ENCODE measurements around the gene TXNDC15.

DNA sequence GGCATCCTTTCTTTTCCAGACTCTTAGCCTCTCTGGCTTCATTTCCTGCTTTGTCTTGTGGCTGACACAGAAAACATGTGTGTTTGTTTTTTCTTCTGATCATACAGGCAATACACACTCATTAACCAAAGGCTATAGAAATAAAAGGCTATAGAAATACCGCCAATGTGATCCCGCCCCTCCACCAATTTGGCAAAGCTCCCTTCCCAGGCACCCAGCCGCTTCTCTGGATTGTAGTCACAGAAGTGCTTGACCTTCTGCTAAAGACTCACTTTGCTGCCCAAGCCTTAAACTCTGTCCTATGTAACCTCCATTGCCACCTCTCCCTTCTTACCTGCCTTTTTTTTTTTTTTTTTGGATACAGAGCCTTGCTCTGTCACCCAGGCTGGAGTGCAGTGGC lies 5.3 kb downstream of the TXNDC15 start:
- no peak for TF ChIP-seq EZH2 (IDR thresholded peaks at IDR 0.05; ENCODE audit: low read depth)
- TF ChIP-seq, protein P1, sequence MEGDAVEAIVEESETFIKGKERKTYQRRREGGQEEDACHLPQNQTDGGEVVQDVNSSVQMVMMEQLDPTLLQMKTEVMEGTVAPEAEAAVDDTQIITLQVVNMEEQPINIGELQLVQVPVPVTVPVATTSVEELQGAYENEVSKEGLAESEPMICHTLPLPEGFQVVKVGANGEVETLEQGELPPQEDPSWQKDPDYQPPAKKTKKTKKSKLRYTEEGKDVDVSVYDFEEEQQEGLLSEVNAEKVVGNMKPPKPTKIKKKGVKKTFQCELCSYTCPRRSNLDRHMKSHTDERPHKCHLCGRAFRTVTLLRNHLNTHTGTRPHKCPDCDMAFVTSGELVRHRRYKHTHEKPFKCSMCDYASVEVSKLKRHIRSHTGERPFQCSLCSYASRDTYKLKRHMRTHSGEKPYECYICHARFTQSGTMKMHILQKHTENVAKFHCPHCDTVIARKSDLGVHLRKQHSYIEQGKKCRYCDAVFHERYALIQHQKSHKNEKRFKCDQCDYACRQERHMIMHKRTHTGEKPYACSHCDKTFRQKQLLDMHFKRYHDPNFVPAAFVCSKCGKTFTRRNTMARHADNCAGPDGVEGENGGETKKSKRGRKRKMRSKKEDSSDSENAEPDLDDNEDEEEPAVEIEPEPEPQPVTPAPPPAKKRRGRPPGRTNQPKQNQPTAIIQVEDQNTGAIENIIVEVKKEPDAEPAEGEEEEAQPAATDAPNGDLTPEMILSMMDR (conservative IDR thresholded peaks at IDR 0.05): no peak

Data from PC-9 (cell line).